HepG2 (cell line): ENCODE data around the gene UBE2H. TPM values are rescaled to one million over a fixed set of nuclear protein-coding genes. Genes with fewer than 3 reads are reported as not detected.

Experiments used
- ATAC-seq: fragments of 200-7000 bp; cut with Tn5 transposase; 3 replicates; pipeline ENCODE4 v1.9.1; 2020; ENCODE audit warnings: mild to moderate bottlenecking, moderate library complexity
- BruUV-seq: library from RNA; stranded (reverse); fragments of 400-500 nt; replicated peaks from 2 replicates; lab custom pipeline; 2021; lab: Mats Ljungman, UMichigan
- CTCF ChIA-PET: fragments of 300-600 bp; formaldehyde crosslinking; extraction: SDS; loops from one replicate; lab custom pipeline; 2021; ENCODE audit warnings: low total read pairs, inconsistent platforms, low intra/inter-chr PET ratio; lab: Yijun Ruan, JAX
- POLR2A ChIA-PET: fragments of 350-600 bp; sonication (Branson Sonifier 250); formaldehyde crosslinking; loops from one replicate; lab custom pipeline; 2020; ENCODE audit warnings: antibody characterized with exemption, inconsistent platforms; lab: Yijun Ruan, JAX
- DNase-seq: peaks from one replicate; pipeline ENCODE4 v3.0.0-alpha.2; 2015; ENCODE audit warnings: low spot score
- FAIRE-seq: peaks from 3 replicates; lab custom pipeline; 2011; peaks lifted over from hg19 to GRCh38; lab: Jason Lieb, UNC
- H2AFZ ChIP-seq: one replicate; pipeline ENCODE4 v1.6.1; 2011; ENCODE audit warnings: low read length, inconsistent platforms
- H3K27ac ChIP-seq: fragments of 300-600 bp; 3 replicates; pipeline ENCODE4 v1.8.0; 2011; ENCODE audit warnings: mixed run types, mild to moderate bottlenecking, mixed read lengths, low read length, inconsistent platforms; ENCODE audit not compliant: insufficient read depth; ENCODE audit errors: extremely low read length
- H3K27me3 ChIP-seq, 2 experiments: fragments of 200-600 bp in 1 of 2; 2 replicates in 1 of 2; 3 replicates in 1 of 2; pipeline versions ENCODE4 v1.6.0 to v1.8.0; 2011; ENCODE audit warnings: low read length in 2 of 2, mild to moderate bottlenecking in 2 of 2, moderate library complexity in 2 of 2, inconsistent platforms in 1 of 2; ENCODE audit not compliant: insufficient read depth in 2 of 2, control insufficient read depth in 1 of 2
- H3K36me3 ChIP-seq, 2 experiments: fragments of 200-600 bp in 1 of 2; replicated peaks in 1 of 2; 2 replicates in 1 of 2; 3 replicates in 1 of 2; pipeline versions ENCODE4 v1.5.1 to v1.8.0; 2011; ENCODE audit warnings: low read length in 2 of 2, inconsistent platforms in 1 of 2; ENCODE audit not compliant: insufficient read depth in 2 of 2, control insufficient read depth in 1 of 2
- H3K4me1 ChIP-seq: 2 replicates; pipeline ENCODE4 v1.5.1; 2012; ENCODE audit warnings: low read length, inconsistent platforms; ENCODE audit not compliant: insufficient read depth
- H3K4me2 ChIP-seq: 2 replicates; pipeline ENCODE4 v1.6.0; 2011; ENCODE audit warnings: low read depth, low read length, inconsistent platforms
- H3K4me3 ChIP-seq, 3 experiments: fragments of 200-600 bp in 1 of 3; sonication (generic), shearing (Covaris generic) in 1 of 3; replicated peaks in 1 of 3; 2 replicates each; pipeline ENCODE4 v1.5.1; 2011 to 2016; ENCODE audit warnings: low read length in 3 of 3, inconsistent platforms in 2 of 3, low read depth in 2 of 3, mild to moderate bottlenecking in 2 of 3, control low read depth in 1 of 3, mixed read lengths in 1 of 3; ENCODE audit not compliant: insufficient read depth in 1 of 3
- H3K79me2 ChIP-seq: one replicate; pipeline ENCODE4 v1.6.1; 2011; ENCODE audit warnings: low read length, inconsistent platforms; ENCODE audit not compliant: insufficient read depth
- H3K9ac ChIP-seq: 2 replicates; pipeline ENCODE4 v1.6.0; 2011; ENCODE audit warnings: mild to moderate bottlenecking, low read depth, low read length, inconsistent platforms; ENCODE audit not compliant: insufficient read depth
- H3K9me3 ChIP-seq: 2 replicates; pipeline ENCODE4 v1.5.1; 2012; ENCODE audit warnings: mild to moderate bottlenecking, low read length
- H4K20me1 ChIP-seq: 2 replicates; pipeline ENCODE4 v1.6.0; 2011; ENCODE audit warnings: inconsistent platforms, mild to moderate bottlenecking, low read length, moderate library complexity; ENCODE audit not compliant: insufficient read depth
- HMG20B ChIP-seq: conservative IDR thresholded peaks from 2 replicates; pipeline ENCODE4 v1.6.1; 2016; ENCODE audit warnings: missing genetic modification reagents, missing compliant biosample characterization
- ISL2 ChIP-seq: sonication (generic); formaldehyde crosslinking; IDR thresholded peaks from 2 replicates; pipeline ENCODE4 v1.5.0; 2020; ENCODE audit warnings: missing genetic modification reagents
- NFKBIZ ChIP-seq: IDR thresholded peaks from 2 replicates; pipeline ENCODE4 v1.6.1; 2018; ENCODE audit warnings: missing genetic modification reagents, missing compliant biosample characterization
- NR2C2 ChIP-seq: sonication (generic); formaldehyde crosslinking; IDR thresholded peaks from 2 replicates; pipeline ENCODE4 v1.4.0; 2020; ENCODE audit warnings: missing genetic modification reagents, mild to moderate bottlenecking, moderate library complexity, borderline replicate concordance
- SKI ChIP-seq: fragments of 450-650 bp; IDR thresholded peaks from one replicate; pipeline ENCODE4 v1.6.1; 2018; ENCODE audit warnings: mild to moderate bottlenecking; ENCODE audit not compliant: partially characterized antibody
- SMAD3 ChIP-seq: sonication (generic); formaldehyde crosslinking; IDR thresholded peaks from 2 replicates; pipeline ENCODE4 v1.4.0; 2020; ENCODE audit warnings: missing genetic modification reagents
- THAP11 ChIP-seq: IDR thresholded peaks from 2 replicates; pipeline ENCODE4 v1.6.1; 2016; ENCODE audit warnings: missing biosample characterization, missing genetic modification reagents
- ZBTB10 ChIP-seq: sonication (generic); formaldehyde crosslinking; IDR thresholded peaks from 2 replicates; pipeline ENCODE4 v1.4.0; 2020; ENCODE audit warnings: missing genetic modification reagents, borderline replicate concordance
- ZHX2 ChIP-seq, 2 experiments: sonication (generic) in 1 of 2; formaldehyde crosslinking in 1 of 2; IDR thresholded peaks; 2 replicates each; pipeline versions ENCODE4 v1.6.1 to v1.9.0; 2014 to 2022; ENCODE audit warnings: antibody characterized with exemption in 1 of 2, borderline replicate concordance in 1 of 2, inconsistent platforms in 1 of 2, low read depth in 1 of 2, missing genetic modification reagents in 1 of 2
- ZMYM2 ChIP-seq: sonication (generic); formaldehyde crosslinking; IDR thresholded peaks from 2 replicates; pipeline ENCODE4 v1.8.0; 2022; ENCODE audit warnings: mild to moderate bottlenecking, missing genetic modification reagents
- ZZZ3 ChIP-seq: sonication (generic); formaldehyde crosslinking; IDR thresholded peaks from 2 replicates; pipeline ENCODE4 v1.4.0; 2020; ENCODE audit warnings: missing genetic modification reagents, mild to moderate bottlenecking, borderline replicate concordance
- WGBS: methylation state at CpG from one replicate; pipeline ENCODE4 v1.1.6; 2017; ENCODE audit warnings: low lambda C conversion rate; 5-methylcytosine and 5-hydroxymethylcytosine counted together
- in situ Hi-C: cut with HindIII; loops from 2 replicates; pipeline ENCODE4 v1.10.0; 2017; ENCODE audit warnings: low pct_unique_long_range_greater_than_20kb; ENCODE audit not compliant: extremely low pct_ligation_motif_present
- intact Hi-C: fragments of 100-400 bp; cut with micrococcal nuclease; formaldehyde crosslinking; loops from one replicate; pipeline ENCODE4 v1.10.0; 2022; ENCODE audit not compliant: unreplicated experiment
- polyA plus RNA-seq, 8 experiments: library from polyadenylated mRNA; depleted of rRNA in 3 of 8; stranded (reverse) in 7 of 8; unstranded in 1 of 8; fragments of >200 nt; fragmentation: Illumina TruSeq in 4 of 8; extraction: Trizol in 4 of 8; gene quantifications; 2 replicates each; pipeline versions ENCODE4 v1.2.1 to v1.2.3, GENCODE V29; 2011 to 2016; ENCODE audit warnings: low read depth in 4 of 8, missing spikeins in 1 of 8, mixed read lengths in 1 of 8; ENCODE audit not compliant: insufficient read depth in 1 of 8
- total RNA-seq, 5 experiments: library from RNA; depleted of rRNA; stranded (reverse); fragments of >200 nt; fragmentation: Illumina TruSeq; extraction: Trizol; gene quantifications; 2 replicates each; pipeline ENCODE4 v1.2.3, GENCODE V29; 2016; ENCODE audit warnings: low read depth in 1 of 5
- TF ChIP-seq, protein P1 (sequence below): sonication (generic); formaldehyde crosslinking; IDR thresholded peaks from 2 replicates; pipeline ENCODE4 v1.8.1; 2023; ENCODE audit warnings: missing genetic modification reagents, mild to moderate bottlenecking, borderline replicate concordance

Gene UBE2H
- total and polyA plus RNA-seq, 2 of the 13 experiments (the other 11 are each of a cell fraction or from before 2014, with no cell fraction given) = 15.5 to 40.1 TPM

DNA sequence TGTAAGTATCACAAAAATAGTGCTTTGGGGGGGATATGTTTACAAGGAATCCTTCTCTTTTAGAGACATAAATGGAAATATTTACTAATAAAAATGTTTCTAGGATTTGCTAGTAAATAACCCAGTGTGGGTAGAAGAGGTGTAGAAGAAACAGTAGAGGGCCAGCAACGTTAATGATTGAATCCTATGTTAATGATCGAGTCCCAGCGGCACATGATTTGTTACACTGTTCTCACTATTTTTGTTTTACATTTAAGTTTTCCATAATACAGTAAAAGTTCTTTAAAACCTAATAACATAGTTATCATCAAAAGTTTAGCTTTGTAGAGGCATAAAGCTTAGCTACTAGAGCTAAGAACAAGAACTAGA is 66.0 kb downstream of the UBE2H start:
- TF ChIP-seq ZBTB10 (CRISPR knock-in tag) = no peak
- TF ChIP-seq NR2C2 = no peak
- TF ChIP-seq HMG20B (CRISPR knock-in tag) = no peak
- TF ChIP-seq THAP11 (CRISPR knock-in tag) = no peak
- TF ChIP-seq ZZZ3 (CRISPR knock-in tag) = no peak
- TF ChIP-seq NFKBIZ (CRISPR knock-in tag) = no peak
- no peak for TF ChIP-seq ZHX2 (IDR thresholded peaks at IDR 0.05; ENCODE audit: low read depth)
- TF ChIP-seq ZHX2 (CRISPR knock-in tag; IDR thresholded peaks at IDR 0.05; ENCODE audit: borderline replicate concordance) = no peak
- no peak for TF ChIP-seq SMAD3
- TF ChIP-seq, protein P1, sequence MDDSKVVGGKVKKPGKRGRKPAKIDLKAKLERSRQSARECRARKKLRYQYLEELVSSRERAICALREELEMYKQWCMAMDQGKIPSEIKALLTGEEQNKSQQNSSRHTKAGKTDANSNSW (CRISPR knock-in tag) = no peak
- TF ChIP-seq SKI = no peak
- no peak for TF ChIP-seq ZMYM2 (CRISPR knock-in tag)
- TF ChIP-seq ISL2 (CRISPR knock-in tag) = no peak
- ChIA-PET POLR2A (no interaction called here), CTCF (no interaction called here)
- no peak for DNase-seq
- Histone ChIP-seq H3K27ac (no peak overlapping the region), H3K27me3 (no peaks in the 10 kb centered on the region), H3K4me2 (no peak overlapping the region), H3K4me3 (no peak overlapping the region), H4K20me1 (peaks cover 5% of the 10 kb centered on the region; the same call in 1 of the 2 replicates), H3K36me3 (peaks cover 2 to 14% of the 10 kb centered on the region in 2 experiments; a peak in 2 of 5 replicates), H3K79me2 (no peaks in the 10 kb centered on the region), H3K9ac (no peak overlapping the region), H2AFZ (no peak overlapping the region), H3K9me3 (no peaks in the 10 kb centered on the region), H3K4me1 (peaks cover 19% of the 10 kb centered on the region)
- WGBS = 94% methylated on average over 3 of the region's 3 CpGs
- intact Hi-C loops (no loop called here), in situ Hi-C loops (no loop called here)
- FAIRE-seq = no peak
- ATAC-seq = no peak
- BruUV-seq = no TSS peak
